A673 (cell line): Measurements from ENCODE around the gene LSM8.

Source experiments
- EZH2 ChIP-seq: fragments of 200-600 bp; sonication (generic); IDR thresholded peaks from 2 replicates; pipeline ENCODE4 v1.6.1; 2017; ENCODE audit warnings: borderline replicate concordance, low read depth, mild to moderate bottlenecking, mixed read lengths, antibody characterized with exemption, low read length; ENCODE audit not compliant: poor library complexity, severe bottlenecking
- TF ChIP-seq, protein P1 (sequence below): fragments of 300-800, 200-600 bp; sonication (generic); conservative IDR thresholded peaks from 2 replicates; pipeline ENCODE4 v1.5.1; 2017; ENCODE audit warnings: low read depth, mild to moderate bottlenecking, antibody characterized with exemption, low read length, moderate library complexity, mixed read lengths

DNA sequence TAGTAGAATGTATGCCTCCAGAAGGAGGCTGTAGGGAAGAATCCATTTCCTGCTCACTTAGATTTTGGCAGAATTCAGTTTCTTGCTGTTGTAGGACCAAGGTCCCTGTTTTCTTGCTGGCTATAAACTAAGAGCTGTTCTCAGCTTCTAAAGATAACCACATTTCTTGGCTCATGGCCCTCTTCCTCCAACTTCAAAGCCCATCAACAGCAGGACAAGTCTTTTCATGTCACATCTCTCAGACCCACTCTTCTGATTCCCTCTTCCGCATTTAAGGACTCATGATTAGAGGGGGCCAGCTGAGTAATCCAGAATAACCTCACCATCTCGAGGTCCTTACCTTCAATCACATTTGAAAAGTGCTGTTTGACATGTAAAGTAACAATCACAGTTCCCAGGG lies 8.2 kb upstream of the LSM8 start:
- TF ChIP-seq, protein P1, sequence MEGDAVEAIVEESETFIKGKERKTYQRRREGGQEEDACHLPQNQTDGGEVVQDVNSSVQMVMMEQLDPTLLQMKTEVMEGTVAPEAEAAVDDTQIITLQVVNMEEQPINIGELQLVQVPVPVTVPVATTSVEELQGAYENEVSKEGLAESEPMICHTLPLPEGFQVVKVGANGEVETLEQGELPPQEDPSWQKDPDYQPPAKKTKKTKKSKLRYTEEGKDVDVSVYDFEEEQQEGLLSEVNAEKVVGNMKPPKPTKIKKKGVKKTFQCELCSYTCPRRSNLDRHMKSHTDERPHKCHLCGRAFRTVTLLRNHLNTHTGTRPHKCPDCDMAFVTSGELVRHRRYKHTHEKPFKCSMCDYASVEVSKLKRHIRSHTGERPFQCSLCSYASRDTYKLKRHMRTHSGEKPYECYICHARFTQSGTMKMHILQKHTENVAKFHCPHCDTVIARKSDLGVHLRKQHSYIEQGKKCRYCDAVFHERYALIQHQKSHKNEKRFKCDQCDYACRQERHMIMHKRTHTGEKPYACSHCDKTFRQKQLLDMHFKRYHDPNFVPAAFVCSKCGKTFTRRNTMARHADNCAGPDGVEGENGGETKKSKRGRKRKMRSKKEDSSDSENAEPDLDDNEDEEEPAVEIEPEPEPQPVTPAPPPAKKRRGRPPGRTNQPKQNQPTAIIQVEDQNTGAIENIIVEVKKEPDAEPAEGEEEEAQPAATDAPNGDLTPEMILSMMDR, result no peak
- no peak for TF ChIP-seq EZH2
